GM12891 (cell line): ENCODE results near the gene TMEM88.
A peak's percentile ranks its signal among the peaks of the same experiment; 100 is the strongest.

ENCODE experiments used
- DNase-seq: peaks from one replicate; pipeline ENCODE4 v3.0.0; 2011; ENCODE audit warnings: low spot score; ENCODE audit not compliant: insufficient read length
- FAIRE-seq: peaks from 2 replicates; lab custom pipeline; 2011; peaks lifted over from hg19 to GRCh38; lab: Jason Lieb, UNC
- PAX5 ChIP-seq: IDR thresholded peaks from 2 replicates; pipeline ENCODE4 v1.6.1; 2011; ENCODE audit warnings: low read length, moderate library complexity, mild to moderate bottlenecking; ENCODE audit not compliant: insufficient read depth, severe bottlenecking
- POLR2A ChIP-seq: IDR thresholded peaks from 2 replicates; pipeline ENCODE4 v1.6.1; 2011; ENCODE audit warnings: low read depth, low read length, control low read depth
- POLR2AphosphoS5 ChIP-seq: IDR thresholded peaks from 2 replicates; pipeline ENCODE4 v1.6.1; 2011; ENCODE audit warnings: low read depth, low read length, control low read depth
- POU2F2 ChIP-seq: IDR thresholded peaks from 2 replicates; pipeline ENCODE4 v1.6.1; 2011; ENCODE audit warnings: low read depth, mild to moderate bottlenecking, control low read depth, low read length, moderate library complexity
- SPI1 ChIP-seq: IDR thresholded peaks from 2 replicates; pipeline ENCODE4 v1.6.1; 2011; ENCODE audit warnings: low read depth, low read length, control low read depth
- TAF1 ChIP-seq: IDR thresholded peaks from 2 replicates; pipeline ENCODE4 v1.6.1; 2011; ENCODE audit warnings: low read depth, low read length, control low read depth

Gene TMEM88

DNA sequence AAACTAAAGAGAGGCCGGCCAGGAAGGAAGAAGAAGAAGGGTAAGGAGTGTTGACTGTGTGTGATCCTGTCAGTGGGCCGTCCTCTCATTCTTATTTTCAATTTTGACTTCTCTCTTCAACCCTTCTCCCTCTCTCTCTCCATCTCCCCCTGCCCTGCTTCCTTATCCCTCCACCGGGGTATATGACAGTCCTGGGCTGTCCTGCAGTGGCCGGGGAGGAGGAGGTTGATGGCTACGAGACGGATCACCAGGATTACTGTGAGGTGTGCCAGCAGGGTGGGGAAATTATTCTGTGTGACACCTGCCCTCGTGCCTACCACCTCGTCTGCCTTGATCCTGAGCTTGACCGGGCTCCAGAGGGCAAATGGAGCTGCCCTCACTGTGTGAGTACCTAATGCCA is 39.4 kb downstream of the TMEM88 start:
- TF ChIP-seq POLR2AphosphoS5 (no peak), POU2F2 (no peak), PAX5 (no peak), POLR2A (no peak), TAF1 (no peak), SPI1 (no peak)
- FAIRE-seq = no peak
- DNase-seq = no peak

DNA sequence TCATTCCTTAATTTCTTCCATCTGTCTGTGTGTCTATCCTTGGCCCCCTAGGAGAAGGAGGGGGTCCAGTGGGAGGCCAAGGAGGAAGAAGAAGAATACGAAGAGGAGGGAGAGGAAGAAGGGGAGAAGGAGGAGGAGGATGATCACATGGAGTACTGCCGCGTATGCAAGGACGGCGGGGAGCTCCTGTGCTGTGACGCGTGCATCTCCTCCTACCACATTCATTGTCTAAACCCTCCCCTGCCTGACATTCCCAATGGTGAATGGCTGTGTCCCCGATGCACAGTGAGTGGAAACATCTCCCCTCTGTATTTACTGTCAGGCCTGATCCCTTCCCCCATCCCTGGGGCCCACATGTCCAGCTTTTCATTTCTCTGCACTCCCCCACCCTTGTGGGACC is 40.0 kb downstream of the TMEM88 start:
- FAIRE-seq = no peak
- TF ChIP-seq POLR2AphosphoS5 (no peak), SPI1 (no peak), PAX5 (no peak), TAF1 (no peak)
- DNase-seq = no peak

GRCh38 chr17:7897090-7897489 is 42.2 kb downstream of the TMEM88 start:
- TF ChIP-seq POLR2AphosphoS5 (no peak), PAX5 (no peak), TAF1 (no peak), POU2F2 (no peak), SPI1 (no peak), POLR2A (no peak)
- no peak for FAIRE-seq
- no peak for DNase-seq

DNA sequence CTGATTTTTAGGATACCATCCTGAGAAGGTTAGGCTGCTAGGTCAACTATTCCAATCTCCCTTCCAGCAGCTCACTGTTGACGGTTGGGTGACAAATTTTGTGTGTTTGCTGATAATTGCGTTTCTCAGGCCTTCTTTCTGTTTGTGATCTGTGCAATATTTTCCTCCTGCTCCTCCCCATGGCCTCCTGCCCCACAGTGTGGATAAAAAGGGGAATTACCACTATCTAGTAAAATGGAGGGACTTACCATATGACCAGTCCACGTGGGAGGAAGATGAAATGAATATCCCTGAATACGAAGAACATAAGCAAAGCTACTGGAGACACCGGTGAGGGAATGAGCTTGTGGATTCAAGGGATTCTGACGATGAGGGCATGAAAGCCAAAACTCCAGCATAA is 42.9 kb downstream of the TMEM88 start:
- TF ChIP-seq SPI1 (no peak), POLR2A (no peak), POLR2AphosphoS5 (no peak), TAF1 (no peak), PAX5 (no peak), POU2F2 (no peak)
- DNase-seq = no peak
- FAIRE-seq = peak; percentile 74

GRCh38 chr17:7903154-7904103 is 48.6 kb downstream of the TMEM88 start:
- no peak for FAIRE-seq
- TF ChIP-seq PAX5 (no peak), SPI1 (no peak), POU2F2 (no peak), POLR2A (no peak), TAF1 (no peak), POLR2AphosphoS5 (no peak)
- DNase-seq = no peak
